H1 (cell line): ENCODE measurements around the gene ADD1. TPM values are rescaled to one million over a fixed set of nuclear protein-coding genes. Genes with fewer than 3 reads are reported as not detected.

ENCODE experiments used
- CTCF ChIA-PET: fragments of 300-600 bp; sonication (Branson Sonifier 250); formaldehyde crosslinking; loops from one replicate; lab custom pipeline; 2021; ENCODE audit not compliant: partially characterized antibody; lab: Charles Lee
- POLR2A ChIA-PET: fragments of 300-600 bp; sonication (Branson Sonifier 250); formaldehyde crosslinking; loops from one replicate; lab custom pipeline; 2021; ENCODE audit warnings: inconsistent platforms; ENCODE audit not compliant: partially characterized antibody; lab: Charles Lee
- DNase-seq, 2 experiments: peaks; one replicate each; pipeline versions ENCODE4 v3.0.0 to v3.0.0-alpha.2; 2010 to 2022; ENCODE audit warnings: low spot score in 2 of 2, low read depth in 1 of 2, mixed read lengths in 1 of 2
- FAIRE-seq: peaks from 2 replicates; lab custom pipeline; 2011; peaks lifted over from hg19 to GRCh38; lab: Jason Lieb, UNC
- H2AFZ ChIP-seq: 2 replicates; pipeline ENCODE4 v1.8.1; 2012; ENCODE audit warnings: low read length, inconsistent platforms
- H2AK5ac ChIP-seq: 2 replicates; pipeline ENCODE4 v1.6.1; 2013; ENCODE audit warnings: low read depth, low read length
- H2BK120ac ChIP-seq: replicated peaks from 2 replicates; pipeline ENCODE3; 2013; ENCODE audit warnings: low read depth, low read length, inconsistent platforms
- H2BK12ac ChIP-seq: 2 replicates; pipeline ENCODE4 v1.6.1; 2013; ENCODE audit warnings: low read depth, low read length
- H2BK15ac ChIP-seq: 2 replicates; pipeline ENCODE4 v1.6.1; 2013; ENCODE audit warnings: low read length
- H2BK20ac ChIP-seq: 2 replicates; pipeline ENCODE4 v1.6.1; 2013; ENCODE audit warnings: low read length
- H2BK5ac ChIP-seq: 2 replicates; pipeline ENCODE4 v1.6.1; 2013; ENCODE audit warnings: low read depth, low read length
- H3K14ac ChIP-seq: 2 replicates; pipeline ENCODE4 v1.6.1; 2013; ENCODE audit warnings: inconsistent platforms; ENCODE audit not compliant: insufficient read length
- H3K18ac ChIP-seq: 2 replicates; pipeline ENCODE4 v1.6.1; 2013; ENCODE audit warnings: low read length; ENCODE audit errors: extremely low read depth
- H3K23ac ChIP-seq: 2 replicates; pipeline ENCODE4 v1.6.1; 2013; ENCODE audit warnings: inconsistent platforms; ENCODE audit not compliant: insufficient read length
- H3K23me2 ChIP-seq: 2 replicates; pipeline ENCODE4 v1.6.1; 2013; ENCODE audit warnings: low read depth, low read length
- H3K27ac ChIP-seq: 2 replicates; pipeline ENCODE4 v1.6.1; 2011; ENCODE audit warnings: low read depth, low read length, inconsistent platforms
- H3K27me3 ChIP-seq, 4 experiments: replicated peaks in 1 of 4; 1 replicate in 1 of 4; 2 replicates in 3 of 4; pipeline versions ENCODE4 v1.6.1 to v1.8.1; 2011 to 2013; ENCODE audit warnings: low read length in 3 of 4, mild to moderate bottlenecking in 3 of 4, inconsistent platforms in 2 of 4, mixed read lengths in 2 of 4, moderate library complexity in 1 of 4; ENCODE audit not compliant: control insufficient read depth in 3 of 4, insufficient read depth in 3 of 4; ENCODE audit errors: extremely low read depth in 1 of 4
- H3K36me3 ChIP-seq, 4 experiments: 2 replicates each; pipeline versions ENCODE4 v1.6.1 to v1.8.1; 2011 to 2013; ENCODE audit warnings: mild to moderate bottlenecking in 4 of 4, low read length in 3 of 4, moderate library complexity in 2 of 4, control low read depth in 1 of 4, inconsistent platforms in 1 of 4; ENCODE audit not compliant: insufficient read depth in 4 of 4, control insufficient read depth in 2 of 4
- H3K4ac ChIP-seq: replicated peaks from 2 replicates; pipeline ENCODE3; 2013; ENCODE audit warnings: low read length, low read depth, mixed read lengths, inconsistent platforms; ENCODE audit not compliant: insufficient read length
- H3K4me1 ChIP-seq, 4 experiments: replicated peaks in 1 of 4; 1 replicate in 1 of 4; 2 replicates in 3 of 4; pipeline versions ENCODE4 v1.6.1 to v1.8.1; 2011 to 2013; ENCODE audit warnings: low read length in 3 of 4, inconsistent platforms in 2 of 4, mixed read lengths in 1 of 4; ENCODE audit not compliant: insufficient read depth in 4 of 4, control insufficient read depth in 3 of 4
- H3K4me2 ChIP-seq, 2 experiments: 2 replicates each; pipeline versions ENCODE4 v1.6.1 to v1.8.1; 2011 to 2013; ENCODE audit warnings: low read depth in 2 of 2, low read length in 2 of 2, control low read depth in 1 of 2, inconsistent platforms in 1 of 2, mild to moderate bottlenecking in 1 of 2; ENCODE audit not compliant: insufficient read depth in 1 of 2
- H3K4me3 ChIP-seq, 4 experiments: fragments of 200-600, 300-600 bp in 1 of 4; sonication (generic), shearing (Covaris generic), sonication (Bioruptor Twin) in 1 of 4; 2 replicates each; pipeline versions ENCODE4 v1.5.1 to v1.8.1; 2011 to 2016; ENCODE audit warnings: low read length in 4 of 4, low read depth in 3 of 4, control low read depth in 2 of 4, inconsistent platforms in 2 of 4, mild to moderate bottlenecking in 2 of 4, mixed read lengths in 1 of 4, moderate library complexity in 1 of 4; ENCODE audit not compliant: insufficient read depth in 2 of 4; ENCODE audit errors: extremely low read depth in 1 of 4
- H3K56ac ChIP-seq: replicated peaks from 2 replicates; pipeline ENCODE3; 2013; ENCODE audit warnings: low read depth, mild to moderate bottlenecking, mixed read lengths, low read length, inconsistent platforms; ENCODE audit not compliant: insufficient read length
- H3K79me1 ChIP-seq: 2 replicates; pipeline ENCODE4 v1.6.1; 2013; ENCODE audit warnings: low read depth, low read length, control low read depth
- H3K79me2 ChIP-seq, 2 experiments: 2 replicates each; pipeline versions ENCODE4 v1.6.1 to v1.8.1; 2012 to 2013; ENCODE audit warnings: low read length in 2 of 2, mild to moderate bottlenecking in 2 of 2, inconsistent platforms in 1 of 2; ENCODE audit not compliant: insufficient read depth in 2 of 2, control insufficient read depth in 1 of 2
- H3K9ac ChIP-seq, 4 experiments: replicated peaks in 1 of 4; 1 replicate in 1 of 4; 2 replicates in 3 of 4; pipeline versions ENCODE4 v1.6.1 to v1.8.1; 2011 to 2013; ENCODE audit warnings: low read depth in 3 of 4, low read length in 3 of 4, control low read depth in 2 of 4, mild to moderate bottlenecking in 2 of 4, moderate library complexity in 2 of 4, inconsistent platforms in 1 of 4; ENCODE audit errors: extremely low read depth in 1 of 4
- H3K9me3 ChIP-seq, 2 experiments: 2 replicates each; pipeline versions ENCODE4 v1.6.1 to v1.8.1; 2012 to 2013; ENCODE audit warnings: mild to moderate bottlenecking in 2 of 2, moderate library complexity in 2 of 2, control low read depth in 1 of 2, inconsistent platforms in 1 of 2, low read depth in 1 of 2, low read length in 1 of 2, mixed read lengths in 1 of 2; ENCODE audit not compliant: insufficient read depth in 2 of 2
- H4K20me1 ChIP-seq, 2 experiments: replicated peaks in 1 of 2; 2 replicates each; pipeline versions ENCODE3 to v1.8.1; 2011 to 2013; ENCODE audit warnings: inconsistent platforms in 2 of 2, low read length in 2 of 2, mild to moderate bottlenecking in 1 of 2; ENCODE audit not compliant: insufficient read depth in 2 of 2, control insufficient read depth in 1 of 2
- H4K5ac ChIP-seq: 2 replicates; pipeline ENCODE4 v1.6.1; 2013; ENCODE audit warnings: low read length, low read depth, mixed read lengths, inconsistent platforms; ENCODE audit not compliant: insufficient read length
- H4K8ac ChIP-seq: 2 replicates; pipeline ENCODE4 v1.8.0; 2013; ENCODE audit warnings: mild to moderate bottlenecking, moderate library complexity, low read length, inconsistent platforms; ENCODE audit not compliant: insufficient read depth; ENCODE audit errors: extremely low read depth
- H4K91ac ChIP-seq: replicated peaks from 2 replicates; pipeline ENCODE3; 2013; ENCODE audit warnings: low read length, mixed read lengths, inconsistent platforms; ENCODE audit not compliant: insufficient read length
- CTCF ChIP-seq, 3 experiments: IDR thresholded peaks; 1 replicate in 2 of 3; 2 replicates in 1 of 3; pipeline versions ENCODE4 v1.5.1 to v1.6.1; 2011; ENCODE audit warnings: low read length in 3 of 3, mild to moderate bottlenecking in 3 of 3, inconsistent platforms in 2 of 3, low read depth in 1 of 3, moderate library complexity in 1 of 3; ENCODE audit not compliant: insufficient read depth in 1 of 3; ENCODE audit errors: control extremely low read depth in 1 of 3
- JUN ChIP-seq: IDR thresholded peaks from 2 replicates; pipeline ENCODE4 v1.6.1; 2011; ENCODE audit warnings: low read depth, mild to moderate bottlenecking, improper control_type of control experiment, low read length
- MAFK ChIP-seq: IDR thresholded peaks from 2 replicates; pipeline ENCODE4 v1.6.1; 2012; ENCODE audit warnings: low read depth, mild to moderate bottlenecking, improper control_type of control experiment, low read length
- RAD21 ChIP-seq, 2 experiments: IDR thresholded peaks in 1 of 2; conservative IDR thresholded peaks in 1 of 2; 2 replicates each; pipeline ENCODE4 v1.6.1; 2011; ENCODE audit warnings: low read depth in 2 of 2, low read length in 2 of 2, improper control_type of control experiment in 1 of 2, inconsistent platforms in 1 of 2, mild to moderate bottlenecking in 1 of 2, moderate library complexity in 1 of 2
- RNF2 ChIP-seq: fragments of 200-900, 300-1000 bp; sonication (generic); IDR thresholded peaks from 2 replicates; pipeline ENCODE4 v1.7.1; 2016; ENCODE audit warnings: borderline replicate concordance, low read depth, mild to moderate bottlenecking, antibody characterized with exemption, low read length; ENCODE audit not compliant: poor library complexity, severe bottlenecking; ENCODE audit errors: missing control alignments
- SP2 ChIP-seq: IDR thresholded peaks from 2 replicates; pipeline ENCODE4 v1.6.1; 2012; ENCODE audit warnings: mild to moderate bottlenecking, low read length, inconsistent platforms
- SRF ChIP-seq: IDR thresholded peaks from 2 replicates; pipeline ENCODE4 v1.6.1; 2011; ENCODE audit warnings: mild to moderate bottlenecking, low read depth, low read length, moderate library complexity
- WGBS, 2 experiments: shearing (Covaris generic) in 1 of 2; methylation state at CpG; one replicate each; pipeline versions ENCODE4 v1.1.6 to v1.1.7; 2013 to 2015; ENCODE audit warnings: low lambda C conversion rate in 2 of 2, mixed read lengths in 2 of 2, inconsistent platforms in 1 of 2, low coverage in 1 of 2, missing lambda C conversion rate in 1 of 2; ENCODE audit not compliant: insufficient replicate concordance in 2 of 2, insufficient coverage in 1 of 2, insufficient read length in 1 of 2; ENCODE audit errors: extremely low coverage in 1 of 2, missing lambda C conversion rate in 1 of 2; 5-methylcytosine and 5-hydroxymethylcytosine counted together
- polyA plus RNA-seq, 7 experiments: library from polyadenylated mRNA; depleted of rRNA in 3 of 7; stranded (reverse) in 5 of 7; unstranded in 2 of 7; fragments of >200 nt in 5 of 7; fragments of 200-250 nt in 2 of 7; gene quantifications; 1 replicate in 5 of 7; 2 replicates in 1 of 7; 4 replicates in 1 of 7; pipeline versions ENCODE4 v1.2.1 to v1.2.3, GENCODE V29; 2011 to 2013; ENCODE audit warnings: missing spikeins in 2 of 7, mixed read lengths in 2 of 7
- total RNA-seq: library from RNA; stranded (reverse); fragmentation: NEBNext Ultra II Directional; extraction: Animal tissue kit (Norgen Biotek cat#: 25700); gene quantifications from 2 replicates; pipeline ENCODE4 v1.2.1, GENCODE V29; 2021

ADD1 gene
- total and polyA plus RNA-seq, 2 of the 8 experiments (the other 6 are each of a cell fraction or from before 2014, with no cell fraction given): 113 to 143 TPM

GRCh38 chr4:2942037-2942531, 98.4 kb downstream of the ADD1 start:
- DNase-seq (no peak), FAIRE-seq (no peak)
- H3K56ac ChIP-seq: no peak overlapping the region
- no peak overlapping the region for H3K14ac ChIP-seq
- H3K23me2 ChIP-seq: no peaks in the 10 kb centered on the region
- no peak overlapping the region for H2AK5ac ChIP-seq
- ChIA-PET POLR2A (no interaction called here), CTCF (interaction anchor here (1.0 kb wide), 1 partner anchor 14 kb away, joined by 3 read pairs; no protein-coding TSS in a partner anchor)
- H3K18ac ChIP-seq: no peak overlapping the region
- no peak overlapping the region for H2BK12ac ChIP-seq
- no peak overlapping the region for H2BK5ac ChIP-seq
- H3K79me1 ChIP-seq: peaks cover 3% of the 10 kb centered on the region; the same call in 1 of the 2 replicates
- H3K27me3 ChIP-seq: no peaks in the 10 kb centered on the region
- no peak overlapping the region for H4K91ac ChIP-seq
- no peak overlapping the region for H2AFZ ChIP-seq
- H2BK15ac ChIP-seq: no peak overlapping the region
- TF ChIP-seq SRF (no peak), RNF2 (no peak), CTCF (IDR thresholded peaks at IDR 0.05; ENCODE audit: control extremely low read depth in 1 of 3, insufficient read depth in 1 of 3, low read depth in 1 of 3, low read length in 3 of 3) (peak in 2 of 3 experiments; percentile 6 to 8; a peak in 2 of 4 replicates), MAFK (no peak), RAD21 (IDR thresholded peaks at IDR 0.05 in 1 of 2, conservative IDR thresholded peaks at IDR 0.05 in 1 of 2; ENCODE audit: low read depth in 2 of 2, low read length in 2 of 2) (no peak), SP2 (no peak), JUN (no peak)
- no peak overlapping the region for H4K8ac ChIP-seq
- no peak overlapping the region for H2BK120ac ChIP-seq
- no peak overlapping the region for H3K23ac ChIP-seq
- peaks cover 14 to 25% of the 10 kb centered on the region in 2 experiments for H4K20me1 ChIP-seq
- no peak overlapping the region for H4K5ac ChIP-seq
- H3K4me2 ChIP-seq: no peak overlapping the region
- H3K79me2 ChIP-seq: no peaks in the 10 kb centered on the region; a peak in 1 of 4 replicates
- no peak overlapping the region for H3K27ac ChIP-seq
- H2BK20ac ChIP-seq: no peak overlapping the region
- no peak overlapping the region for H3K9ac ChIP-seq
- H3K4me1 ChIP-seq: peaks cover 0 to 4% (median 0%) of the 10 kb centered on the region in 4 experiments; a peak in 2 of 7 replicates
- 94% methylated on average over 21 of the region's 21 CpGs; no CpG with 5 or more reads in 1 of the 2 experiments for WGBS, 2 experiments
- peaks cover 53 to 86% (median 76%) of the 10 kb centered on the region in 4 experiments for H3K36me3 ChIP-seq
- no peak overlapping the region for H3K4ac ChIP-seq
- no peaks in the 10 kb centered on the region; a peak in 1 of 4 replicates for H3K9me3 ChIP-seq
- no peak overlapping the region for H3K4me3 ChIP-seq
